Measurements from ENCODE around the gene TMEM94.
"Not testable (repeated sequence)": the region's sequence is repeated elsewhere in the genome, so short reads cannot be mapped to it uniquely, and the experiment has no call there.

Gene TMEM94

GRCh38 chr17:75517297-75517865, 60.9 kb downstream of the TMEM94 start:
- Histone ChIP-seq H3K27ac (no peak overlapping the region), H3K27me3 (ENCODE audit: insufficient read depth, low read depth, severe bottlenecking) (no peaks in the 10 kb centered on the region), H3K36me3 (peaks cover 61% of the 10 kb centered on the region), H3K4me3 (ENCODE audit: low read depth, low read length) (peak overlapping the region; percentile 94), H3K9me3 (ENCODE audit: severe bottlenecking) (no peaks in the 10 kb centered on the region)
- peak; percentile 20; the same call in 1 of the 2 replicates for TF ChIP-seq CTCF (IDR thresholded peaks at IDR 0.05; ENCODE audit: low read depth, low read length)
- peak; percentile 53 for DNase-seq

GRCh38 chr17:75518201-75518600, 61.8 kb downstream of the TMEM94 start:
- no peak overlapping the region for H3K4me3 ChIP-seq (ENCODE audit: low read depth, low read length)
- H3K9me3 ChIP-seq (ENCODE audit: severe bottlenecking), result no peaks in the 10 kb centered on the region
- H3K36me3 ChIP-seq, result peaks cover 64% of the 10 kb centered on the region
- no peak for TF ChIP-seq CTCF (IDR thresholded peaks at IDR 0.05; ENCODE audit: low read depth, low read length)
- no peak for DNase-seq
- no peak overlapping the region for H3K27ac ChIP-seq
- no peaks in the 10 kb centered on the region for H3K27me3 ChIP-seq (ENCODE audit: insufficient read depth, low read depth, severe bottlenecking)

- peak; percentile 39 for DNase-seq
- peak; percentile 33; the same call in 1 of the 2 replicates for TF ChIP-seq CTCF (IDR thresholded peaks at IDR 0.05; ENCODE audit: low read depth, low read length)
- Histone ChIP-seq H3K27me3 (ENCODE audit: insufficient read depth, low read depth, severe bottlenecking) (no peaks in the 10 kb centered on the region), H3K27ac (no peak overlapping the region), H3K4me3 (ENCODE audit: low read depth, low read length) (no peak overlapping the region), H3K9me3 (ENCODE audit: severe bottlenecking) (no peaks in the 10 kb centered on the region), H3K36me3 (peaks cover 64% of the 10 kb centered on the region)
Measured at GRCh38 chr17:75518983-75519537, 62.6 kb downstream of the TMEM94 start.

GRCh38 chr17:75520413-75520812, 64.0 kb downstream of the TMEM94 start:
- peaks cover 65% of the 10 kb centered on the region for H3K36me3 ChIP-seq
- DNase-seq; H3K27me3 ChIP-seq (ENCODE audit: insufficient read depth, low read depth, severe bottlenecking); H3K9me3 ChIP-seq (ENCODE audit: severe bottlenecking); H3K27ac ChIP-seq; H3K4me3 ChIP-seq (ENCODE audit: low read depth, low read length): not testable (repeated sequence)

GRCh38 chr17:75521290-75521689, 64.9 kb downstream of the TMEM94 start:
- Histone ChIP-seq H3K9me3 (ENCODE audit: severe bottlenecking) (no peaks in the 10 kb centered on the region), H3K4me3 (ENCODE audit: low read depth, low read length) (no peak overlapping the region), H3K27ac (no peak overlapping the region), H3K27me3 (ENCODE audit: insufficient read depth, low read depth, severe bottlenecking) (no peaks in the 10 kb centered on the region), H3K36me3 (peaks cover 65% of the 10 kb centered on the region)
- no peak for TF ChIP-seq CTCF (IDR thresholded peaks at IDR 0.05; ENCODE audit: low read depth, low read length)
- no peak for DNase-seq

GRCh38 chr17:75521951-75522727, 65.7 kb downstream of the TMEM94 start:
- Histone ChIP-seq H3K27ac (no peak overlapping the region), H3K4me3 (ENCODE audit: low read depth, low read length) (no peak overlapping the region), H3K36me3 (peaks cover 65% of the 10 kb centered on the region), H3K9me3 (ENCODE audit: severe bottlenecking) (no peaks in the 10 kb centered on the region), H3K27me3 (ENCODE audit: insufficient read depth, low read depth, severe bottlenecking) (no peaks in the 10 kb centered on the region)
- TF ChIP-seq CTCF (IDR thresholded peaks at IDR 0.05; ENCODE audit: low read depth, low read length), result no peak
- no peak for DNase-seq

Data from WERI-Rb-1 (cell line).